Liver (tissue), 3 donors: Measurements from ENCODE around the gene FAM171A1.

Experiments
- FOXA1 ChIP-seq: IDR thresholded peaks from 2 replicates; pipeline ENCODE4 v1.6.1; 2016; ENCODE audit warnings: antibody characterized with exemption
- FOXA2 ChIP-seq: IDR thresholded peaks from 2 replicates; pipeline ENCODE4 v1.6.1; 2016; ENCODE audit warnings: antibody characterized with exemption
- GABPA ChIP-seq, 2 donors: IDR thresholded peaks in 1 of 2; conservative IDR thresholded peaks in 1 of 2; 2 replicates each; pipeline ENCODE4 v1.6.1; 2016; ENCODE audit warnings: antibody characterized with exemption in 2 of 2, mild to moderate bottlenecking in 1 of 2, moderate library complexity in 1 of 2
- JUND ChIP-seq, 2 donors: IDR thresholded peaks; 2 replicates each; pipeline ENCODE4 v1.6.1; 2016; ENCODE audit warnings: antibody characterized with exemption in 2 of 2
- NR2F2 ChIP-seq: IDR thresholded peaks from 2 replicates; pipeline ENCODE4 v1.6.1; 2016; ENCODE audit warnings: antibody characterized with exemption
- RAD21 ChIP-seq, 2 donors: IDR thresholded peaks; 2 replicates each; pipeline ENCODE4 v1.6.1; 2016; ENCODE audit warnings: antibody characterized with exemption in 2 of 2, mild to moderate bottlenecking in 2 of 2
- RXRA ChIP-seq, 2 donors: IDR thresholded peaks; 2 replicates each; pipeline ENCODE4 v1.6.1; 2017 to 2018; ENCODE audit warnings: antibody characterized with exemption in 2 of 2, mild to moderate bottlenecking in 1 of 2
- SP1 ChIP-seq: IDR thresholded peaks from 2 replicates; pipeline ENCODE4 v1.6.1; 2018; ENCODE audit warnings: antibody characterized with exemption, mild to moderate bottlenecking
- TF ChIP-seq, protein P1 (sequence below): fragments of 150-350 bp; IDR thresholded peaks from 2 replicates; pipeline ENCODE4 v1.5.1; 2017; ENCODE audit warnings: improper control_type of control experiment, low read depth, low read length; ENCODE audit not compliant: missing input control
- TF ChIP-seq, protein P2 (sequence below): IDR thresholded peaks from 2 replicates; pipeline ENCODE4 v1.6.1; 2016; ENCODE audit warnings: antibody characterized with exemption
- TF ChIP-seq, protein P3 (sequence below): IDR thresholded peaks from 2 replicates; pipeline ENCODE4 v1.6.1; 2016; ENCODE audit warnings: antibody characterized with exemption, mild to moderate bottlenecking
- TF ChIP-seq, protein P4 (sequence below): IDR thresholded peaks from 2 replicates; pipeline ENCODE4 v1.6.1; 2016; ENCODE audit warnings: antibody characterized with exemption
- donor health status: healthy.
- donor health status: healthy.

DNA sequence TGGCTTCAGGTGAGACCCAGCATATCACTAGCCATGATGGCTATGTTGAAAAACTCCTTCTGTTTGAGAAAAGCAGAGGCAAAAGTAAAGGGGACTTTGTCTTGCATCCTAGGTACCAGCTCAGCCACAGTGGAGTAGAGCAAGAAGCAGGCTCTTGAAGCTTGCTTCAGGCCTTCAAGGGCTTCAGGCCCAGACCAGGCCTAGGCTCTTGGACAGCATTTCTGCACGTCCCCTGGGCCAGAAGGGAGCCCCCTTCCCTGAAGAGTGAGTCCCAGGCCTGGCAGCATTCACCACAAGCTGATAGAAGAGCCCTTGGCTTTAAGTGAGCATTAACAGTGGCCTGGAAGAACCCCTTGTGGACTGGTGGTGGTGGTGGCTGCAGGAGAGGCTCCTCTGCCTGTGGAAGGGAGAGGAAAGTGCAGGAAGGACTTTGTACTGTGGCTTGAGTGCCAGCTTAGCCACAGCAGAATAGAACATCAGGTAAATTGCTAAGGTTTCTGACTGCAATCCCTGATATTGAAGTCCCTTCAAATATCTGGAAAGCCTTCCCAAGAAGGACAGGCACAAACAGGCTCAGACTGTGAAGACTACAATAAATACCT lies 28.1 kb upstream of the FAM171A1 start:
- TF ChIP-seq RXRA (IDR thresholded peaks at IDR 0.05), result no peak
- TF ChIP-seq, protein P1, sequence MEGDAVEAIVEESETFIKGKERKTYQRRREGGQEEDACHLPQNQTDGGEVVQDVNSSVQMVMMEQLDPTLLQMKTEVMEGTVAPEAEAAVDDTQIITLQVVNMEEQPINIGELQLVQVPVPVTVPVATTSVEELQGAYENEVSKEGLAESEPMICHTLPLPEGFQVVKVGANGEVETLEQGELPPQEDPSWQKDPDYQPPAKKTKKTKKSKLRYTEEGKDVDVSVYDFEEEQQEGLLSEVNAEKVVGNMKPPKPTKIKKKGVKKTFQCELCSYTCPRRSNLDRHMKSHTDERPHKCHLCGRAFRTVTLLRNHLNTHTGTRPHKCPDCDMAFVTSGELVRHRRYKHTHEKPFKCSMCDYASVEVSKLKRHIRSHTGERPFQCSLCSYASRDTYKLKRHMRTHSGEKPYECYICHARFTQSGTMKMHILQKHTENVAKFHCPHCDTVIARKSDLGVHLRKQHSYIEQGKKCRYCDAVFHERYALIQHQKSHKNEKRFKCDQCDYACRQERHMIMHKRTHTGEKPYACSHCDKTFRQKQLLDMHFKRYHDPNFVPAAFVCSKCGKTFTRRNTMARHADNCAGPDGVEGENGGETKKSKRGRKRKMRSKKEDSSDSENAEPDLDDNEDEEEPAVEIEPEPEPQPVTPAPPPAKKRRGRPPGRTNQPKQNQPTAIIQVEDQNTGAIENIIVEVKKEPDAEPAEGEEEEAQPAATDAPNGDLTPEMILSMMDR, result no peak
- TF ChIP-seq, protein P2, sequence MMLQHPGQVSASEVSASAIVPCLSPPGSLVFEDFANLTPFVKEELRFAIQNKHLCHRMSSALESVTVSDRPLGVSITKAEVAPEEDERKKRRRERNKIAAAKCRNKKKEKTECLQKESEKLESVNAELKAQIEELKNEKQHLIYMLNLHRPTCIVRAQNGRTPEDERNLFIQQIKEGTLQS, result no peak
- TF ChIP-seq FOXA1, result no peak
- TF ChIP-seq, protein P3, sequence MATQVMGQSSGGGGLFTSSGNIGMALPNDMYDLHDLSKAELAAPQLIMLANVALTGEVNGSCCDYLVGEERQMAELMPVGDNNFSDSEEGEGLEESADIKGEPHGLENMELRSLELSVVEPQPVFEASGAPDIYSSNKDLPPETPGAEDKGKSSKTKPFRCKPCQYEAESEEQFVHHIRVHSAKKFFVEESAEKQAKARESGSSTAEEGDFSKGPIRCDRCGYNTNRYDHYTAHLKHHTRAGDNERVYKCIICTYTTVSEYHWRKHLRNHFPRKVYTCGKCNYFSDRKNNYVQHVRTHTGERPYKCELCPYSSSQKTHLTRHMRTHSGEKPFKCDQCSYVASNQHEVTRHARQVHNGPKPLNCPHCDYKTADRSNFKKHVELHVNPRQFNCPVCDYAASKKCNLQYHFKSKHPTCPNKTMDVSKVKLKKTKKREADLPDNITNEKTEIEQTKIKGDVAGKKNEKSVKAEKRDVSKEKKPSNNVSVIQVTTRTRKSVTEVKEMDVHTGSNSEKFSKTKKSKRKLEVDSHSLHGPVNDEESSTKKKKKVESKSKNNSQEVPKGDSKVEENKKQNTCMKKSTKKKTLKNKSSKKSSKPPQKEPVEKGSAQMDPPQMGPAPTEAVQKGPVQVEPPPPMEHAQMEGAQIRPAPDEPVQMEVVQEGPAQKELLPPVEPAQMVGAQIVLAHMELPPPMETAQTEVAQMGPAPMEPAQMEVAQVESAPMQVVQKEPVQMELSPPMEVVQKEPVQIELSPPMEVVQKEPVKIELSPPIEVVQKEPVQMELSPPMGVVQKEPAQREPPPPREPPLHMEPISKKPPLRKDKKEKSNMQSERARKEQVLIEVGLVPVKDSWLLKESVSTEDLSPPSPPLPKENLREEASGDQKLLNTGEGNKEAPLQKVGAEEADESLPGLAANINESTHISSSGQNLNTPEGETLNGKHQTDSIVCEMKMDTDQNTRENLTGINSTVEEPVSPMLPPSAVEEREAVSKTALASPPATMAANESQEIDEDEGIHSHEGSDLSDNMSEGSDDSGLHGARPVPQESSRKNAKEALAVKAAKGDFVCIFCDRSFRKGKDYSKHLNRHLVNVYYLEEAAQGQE, result no peak
- no peak for TF ChIP-seq FOXA2
- TF ChIP-seq SP1, result no peak
- TF ChIP-seq JUND (IDR thresholded peaks at IDR 0.05), result no peak
- TF ChIP-seq, protein P4, sequence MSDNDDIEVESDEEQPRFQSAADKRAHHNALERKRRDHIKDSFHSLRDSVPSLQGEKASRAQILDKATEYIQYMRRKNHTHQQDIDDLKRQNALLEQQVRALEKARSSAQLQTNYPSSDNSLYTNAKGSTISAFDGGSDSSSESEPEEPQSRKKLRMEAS, result no peak
- TF ChIP-seq RAD21 (IDR thresholded peaks at IDR 0.05), result no peak
- no peak for TF ChIP-seq NR2F2
- no peak for TF ChIP-seq GABPA (IDR thresholded peaks at IDR 0.05 in 1 of 2, conservative IDR thresholded peaks at IDR 0.05 in 1 of 2)
